DMS153 treated with DMSO at 0.1 percent for 48 hours (cell line): ENCODE results near the gene KCNK4.
A peak's percentile ranks its signal among the peaks of the same experiment; 100 is the strongest.
"Not testable (repeated sequence)": the region's sequence is repeated elsewhere in the genome, so short reads cannot be mapped to it uniquely, and the experiment has no call there.

Experiments
- DNase-seq: peaks from one replicate; lab custom pipeline; 2025; ENCODE audit not compliant: unreplicated experiment; lab: John Stamatoyannopoulos, UW

The KCNK4 gene

DNA sequence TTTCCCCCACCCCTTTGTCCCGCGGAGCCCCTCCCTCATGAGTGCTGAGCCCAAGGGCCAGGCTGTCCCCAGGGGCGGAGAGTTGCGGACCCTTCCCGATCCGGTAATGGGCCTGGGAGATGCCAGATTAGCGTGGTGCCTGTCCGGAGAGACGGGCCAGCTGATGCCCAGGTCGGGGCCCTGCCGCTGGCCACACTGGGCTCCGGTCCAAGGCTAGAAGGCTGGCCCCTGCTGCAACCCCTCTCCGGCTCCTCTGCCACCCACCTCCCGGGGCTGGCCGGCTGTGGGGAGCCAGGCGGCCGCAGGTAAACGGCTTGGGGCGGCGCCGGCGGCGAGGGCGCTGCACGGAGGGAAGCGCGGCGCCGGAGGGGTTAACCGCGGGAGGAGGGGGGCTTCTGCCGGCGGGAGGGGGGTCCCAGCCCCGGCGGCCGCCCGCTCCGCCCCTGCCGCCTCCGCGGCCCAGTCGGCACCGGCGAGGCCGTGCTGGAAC is at the start of gene KCNK4:
Gene KCNK4, plus strand, starts transcription at position 41 of the 490 bp plus-strand sequence. CDS start 1,717 bp downstream, outside the sequence.
- DNase-seq, result no peak

DNA sequence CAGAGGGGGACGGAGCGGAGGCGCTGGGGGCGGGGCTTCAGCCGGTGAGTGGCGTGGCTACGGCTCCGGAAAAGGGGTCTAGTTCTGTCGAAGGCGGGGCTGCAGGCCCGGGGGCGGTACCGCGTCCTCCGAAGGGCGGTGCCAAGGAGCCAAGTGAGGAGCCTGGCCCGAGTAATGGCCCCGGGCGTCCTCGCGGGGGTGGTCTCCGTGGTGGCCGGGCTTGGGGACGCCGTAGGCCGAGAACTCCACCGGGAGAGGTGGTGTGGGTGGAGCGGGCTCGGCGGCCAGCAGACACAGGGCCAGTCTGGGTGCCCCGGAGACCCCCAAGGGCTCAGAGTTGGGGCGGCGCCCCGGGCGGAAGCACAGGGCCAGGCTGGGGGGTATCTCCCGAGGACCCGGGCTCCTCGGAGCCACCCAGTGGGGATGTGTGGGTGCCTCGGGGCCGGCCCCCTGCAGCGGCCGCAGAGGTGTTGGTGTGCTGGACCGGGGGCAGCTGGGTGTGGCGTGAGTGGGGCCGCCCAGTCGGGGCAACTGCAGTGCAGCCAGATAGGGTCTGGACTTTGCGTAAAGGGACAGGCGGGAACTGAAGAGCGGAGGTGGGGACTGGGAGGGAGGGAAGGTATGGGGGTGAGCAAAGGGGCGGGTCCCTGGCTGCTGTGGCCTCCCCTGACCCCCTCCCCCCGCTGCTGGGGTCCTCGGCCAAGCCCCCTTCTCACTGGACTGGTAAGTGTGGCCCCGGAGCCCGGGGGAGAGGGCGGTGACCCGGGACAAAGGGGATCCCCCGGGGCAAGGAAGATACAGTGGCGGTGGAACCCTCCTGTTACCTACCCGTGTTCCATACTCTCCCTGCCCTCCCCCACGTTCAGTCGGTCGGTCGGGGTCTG is 49.4 kb upstream of the KCNK4 start:
- no peak for DNase-seq

DNA sequence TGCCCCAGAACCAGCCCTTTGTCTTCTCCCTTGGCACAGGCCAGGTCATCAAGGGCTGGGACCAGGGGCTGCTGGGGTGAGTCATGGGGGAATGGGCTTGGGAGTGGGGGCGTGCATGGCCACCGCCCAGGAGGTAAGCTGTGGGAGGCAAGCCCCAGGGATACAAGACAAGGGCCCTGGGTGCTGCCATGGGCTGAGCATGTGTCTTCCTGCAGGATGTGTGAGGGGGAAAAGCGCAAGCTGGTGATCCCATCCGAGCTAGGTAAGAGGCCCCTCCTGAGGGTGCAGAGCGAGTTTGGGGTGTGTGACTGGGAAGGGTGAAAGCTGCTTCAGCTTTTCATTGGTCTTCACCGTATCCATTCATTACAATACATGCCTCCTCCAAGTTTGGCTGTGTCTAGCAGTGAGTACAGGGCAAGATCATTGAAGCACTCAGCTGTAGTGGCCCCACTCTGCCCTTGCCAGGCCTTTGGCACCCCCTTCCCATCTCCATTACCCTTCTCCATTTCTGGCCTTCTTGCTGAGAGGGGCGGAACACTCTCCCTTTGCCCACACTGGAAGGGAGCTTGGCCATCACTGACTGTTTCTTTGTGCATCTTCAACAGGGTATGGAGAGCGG is 47.8 kb upstream of the KCNK4 start:
- no peak for DNase-seq

DNA sequence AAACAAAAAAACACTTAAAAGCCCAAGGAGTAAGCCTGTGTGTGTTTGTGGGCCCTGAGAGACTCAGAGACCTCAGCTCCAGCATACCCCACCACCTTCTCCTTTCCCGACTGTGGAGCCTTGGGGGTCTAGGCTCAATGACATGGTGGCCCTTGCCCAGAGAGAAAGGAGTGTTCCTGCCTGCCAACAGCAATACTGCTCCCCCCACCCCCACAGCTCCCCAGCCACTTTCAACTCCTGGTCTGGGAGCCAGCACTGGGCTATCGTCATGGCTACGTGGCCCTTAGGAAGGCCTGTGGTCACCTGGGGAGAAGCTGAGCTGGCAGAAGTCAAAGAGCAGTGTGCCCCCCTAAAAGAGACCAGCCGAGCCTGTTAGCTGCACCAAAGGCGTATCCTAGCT is 47.0 kb upstream of the KCNK4 start:
- no peak for DNase-seq

DNA sequence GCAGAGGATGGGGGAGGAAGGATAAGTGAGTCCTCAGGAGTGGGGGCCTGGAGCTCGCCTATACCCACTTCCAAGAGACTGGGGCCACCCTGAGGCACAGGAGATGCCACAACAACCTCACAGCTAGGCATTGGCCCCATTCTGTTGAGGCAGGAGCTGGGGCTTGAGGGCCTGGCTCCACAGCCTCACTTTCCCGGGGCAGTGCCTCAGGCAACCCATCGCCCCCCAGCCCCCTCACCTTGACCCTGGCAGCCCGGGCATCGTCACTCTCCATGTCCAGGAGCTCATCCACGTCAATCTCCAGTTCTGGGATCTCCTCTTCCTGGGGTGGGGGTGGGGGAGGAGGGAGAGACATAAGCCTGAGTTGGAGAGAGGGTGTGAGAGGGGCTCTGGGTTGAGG is 46.1 kb upstream of the KCNK4 start:
- no peak for DNase-seq

DNA sequence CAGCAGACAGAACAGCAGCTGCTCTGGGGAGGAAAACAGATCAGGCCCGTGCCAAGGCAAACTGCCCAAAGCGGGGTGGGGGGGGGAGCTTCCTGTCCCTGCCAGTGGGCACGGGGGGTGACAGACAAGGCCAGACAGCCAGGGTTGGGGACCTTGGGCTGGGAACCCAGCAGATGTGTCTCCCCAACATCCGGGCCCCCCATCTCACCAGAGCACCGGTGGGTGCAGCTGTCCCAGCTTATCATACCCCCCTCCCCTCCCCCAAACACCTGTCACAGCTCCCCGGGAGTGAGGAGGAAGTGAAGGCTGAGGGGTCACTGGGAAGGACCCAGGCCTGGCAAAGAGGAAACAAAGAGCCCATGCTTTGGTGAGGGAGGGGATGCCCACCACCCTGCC is 45.7 kb upstream of the KCNK4 start:
- no peak for DNase-seq

DNA sequence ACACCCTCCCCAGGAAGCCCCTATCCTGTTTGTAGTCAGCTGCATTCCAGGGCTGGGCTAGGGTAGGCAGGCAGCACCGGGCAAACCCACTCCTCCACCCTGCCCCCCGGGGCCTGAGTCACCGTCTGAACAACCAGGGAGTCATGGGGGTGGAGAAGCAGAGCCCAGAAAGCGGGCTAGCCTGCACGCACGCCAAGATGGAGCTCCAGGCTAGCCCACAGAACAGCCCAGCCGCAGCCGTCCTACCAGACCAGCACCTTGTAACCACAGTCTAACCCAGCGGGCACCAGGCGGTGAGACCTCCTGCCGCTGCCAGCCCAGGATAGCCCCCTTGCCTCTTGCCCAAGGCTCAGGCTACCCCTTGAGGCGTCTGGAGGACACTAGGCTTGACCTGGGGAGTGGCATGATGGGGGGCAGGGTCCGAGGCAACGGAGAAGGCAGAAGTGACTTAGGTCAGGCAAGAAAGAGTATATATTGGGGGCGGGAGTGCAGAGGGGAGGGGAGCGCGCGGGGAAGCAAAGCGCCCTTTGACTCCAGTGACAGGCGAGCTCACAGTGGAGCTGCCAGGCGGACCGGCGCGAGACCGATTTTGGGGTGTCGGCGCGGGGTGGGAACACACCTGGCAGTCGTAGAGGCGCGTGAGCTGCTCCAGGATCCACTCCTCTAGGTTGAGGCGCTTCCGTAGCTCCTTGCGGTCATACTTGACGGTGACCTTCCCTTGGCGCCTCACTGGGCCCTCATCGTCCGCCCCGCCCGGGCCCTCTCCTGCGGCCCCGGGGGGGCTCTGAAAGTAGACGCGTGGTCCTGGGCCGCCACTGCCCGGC is 45.1 kb upstream of the KCNK4 start:
- no peak for DNase-seq

DNA sequence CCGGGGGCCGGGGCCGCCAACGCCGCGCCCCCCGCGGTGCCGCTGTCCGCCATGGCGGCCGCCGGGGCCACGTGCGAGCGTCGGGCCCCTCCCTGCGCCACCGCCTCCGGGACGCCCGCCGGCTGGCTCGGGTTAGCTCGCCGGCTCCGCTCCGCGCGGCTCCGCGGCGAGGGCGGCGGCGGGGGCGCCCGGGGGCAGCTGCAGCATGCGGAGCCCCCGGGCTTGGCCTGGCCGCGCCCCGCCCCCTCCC is 44.6 kb upstream of the KCNK4 start:
- not testable (repeated sequence) for DNase-seq

DNA sequence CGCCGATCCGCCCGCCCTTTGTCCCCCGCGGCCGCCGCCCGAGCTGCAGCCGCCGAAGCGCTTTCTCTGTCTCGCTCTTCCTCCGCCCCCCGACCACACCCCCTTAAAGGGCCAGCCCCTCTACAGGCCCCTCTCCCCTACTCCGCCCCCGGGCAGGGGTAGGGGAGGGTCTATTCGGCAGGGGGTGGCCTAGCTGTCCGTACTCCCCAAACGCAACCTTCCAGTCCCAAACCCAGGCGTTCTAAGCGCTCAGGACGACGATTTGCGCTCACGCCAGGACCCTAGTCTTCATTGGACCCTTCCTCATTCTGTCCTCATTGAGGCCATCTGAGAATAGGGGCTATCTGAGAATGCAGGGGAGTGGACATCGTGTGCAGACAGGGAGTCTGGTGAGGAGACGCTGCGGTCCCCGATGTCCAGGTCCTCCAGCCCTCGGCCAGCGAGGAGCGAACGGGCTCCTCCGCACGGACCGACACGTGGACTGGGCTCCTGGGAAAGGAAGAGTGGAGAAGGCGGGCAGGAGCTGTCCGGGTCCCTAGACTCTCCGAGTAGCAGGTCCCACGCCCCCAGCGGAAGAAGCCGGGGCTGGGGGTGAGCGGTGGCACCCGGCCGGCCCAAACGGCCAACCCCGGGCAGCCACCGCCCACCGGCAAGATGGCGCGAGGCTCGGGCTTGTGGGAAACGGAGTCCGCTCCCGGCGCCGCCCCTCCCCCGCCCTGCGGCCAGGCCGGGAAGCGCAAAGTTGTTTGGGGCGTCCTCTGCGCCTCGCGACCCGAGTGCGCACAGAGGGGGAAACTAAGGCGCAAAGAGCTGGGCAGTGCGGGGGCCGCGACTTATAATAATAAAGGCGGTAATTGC is 44.0 kb upstream of the KCNK4 start, which contains the start of gene PPP1R14B:
Gene PPP1R14B, minus strand, starts transcription at position 73 of the 858 bp plus-strand sequence. CDS start 270 bp downstream, outside the sequence.
- DNase-seq, result peak; percentile 72

DNA sequence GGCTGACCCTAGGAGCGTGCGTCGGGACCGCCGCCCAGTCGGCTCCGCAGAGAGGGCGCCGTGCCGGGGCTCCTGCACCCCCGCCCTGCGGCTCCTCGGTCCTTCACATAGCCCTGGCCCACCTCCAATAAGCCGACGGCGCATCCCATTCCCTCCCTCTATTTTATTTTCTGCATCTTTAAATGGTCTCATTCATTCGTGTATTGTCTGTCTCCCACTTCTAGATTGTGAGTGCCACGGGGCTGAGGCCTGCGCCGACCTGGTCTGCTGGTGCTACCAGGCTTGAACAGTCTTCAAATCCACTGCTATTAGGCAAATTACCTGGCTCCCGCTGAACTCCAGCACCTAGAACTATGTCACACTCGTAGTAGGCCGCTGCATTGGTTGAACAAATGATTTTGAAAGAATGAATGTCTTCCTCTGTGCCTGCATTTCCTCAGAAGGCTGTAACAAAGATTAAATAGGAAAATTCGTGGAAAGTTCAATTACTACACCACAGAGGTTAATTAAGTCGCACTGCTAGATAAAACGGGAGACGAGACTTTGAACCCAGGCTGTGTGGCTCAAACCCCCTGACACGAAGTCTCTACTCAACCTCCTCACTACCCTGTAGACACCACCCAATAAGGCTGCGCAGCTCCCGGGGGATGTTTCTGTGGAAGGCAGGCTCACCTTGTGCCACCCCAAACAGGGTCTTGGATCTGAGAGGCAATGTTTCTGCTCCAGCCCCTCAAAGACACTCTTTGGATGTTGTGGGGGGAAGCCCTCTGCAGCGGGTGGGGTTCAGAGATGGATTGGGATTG is 43.2 kb upstream of the KCNK4 start:
- DNase-seq, result no peak

DNA sequence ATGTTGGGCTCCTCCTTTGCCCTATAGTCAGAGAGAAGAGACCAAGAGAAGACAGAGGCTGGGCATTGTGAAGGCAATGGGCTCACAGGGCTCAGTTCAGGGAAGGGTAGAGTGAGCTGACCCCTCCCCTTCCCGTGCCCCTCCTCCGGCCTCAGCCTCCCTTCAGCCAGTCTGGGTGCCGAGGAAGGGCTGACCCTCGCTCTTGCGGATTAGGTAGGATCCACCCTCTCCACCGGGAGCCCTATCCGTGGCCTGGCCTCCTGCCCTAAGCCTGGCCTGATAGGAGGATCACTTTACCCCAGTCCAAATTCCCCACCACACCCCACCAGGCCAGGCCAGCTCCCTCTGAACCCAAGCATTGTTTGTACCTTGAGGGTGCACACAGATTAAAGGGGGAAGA is 42.5 kb upstream of the KCNK4 start:
- DNase-seq, result no peak

DNA sequence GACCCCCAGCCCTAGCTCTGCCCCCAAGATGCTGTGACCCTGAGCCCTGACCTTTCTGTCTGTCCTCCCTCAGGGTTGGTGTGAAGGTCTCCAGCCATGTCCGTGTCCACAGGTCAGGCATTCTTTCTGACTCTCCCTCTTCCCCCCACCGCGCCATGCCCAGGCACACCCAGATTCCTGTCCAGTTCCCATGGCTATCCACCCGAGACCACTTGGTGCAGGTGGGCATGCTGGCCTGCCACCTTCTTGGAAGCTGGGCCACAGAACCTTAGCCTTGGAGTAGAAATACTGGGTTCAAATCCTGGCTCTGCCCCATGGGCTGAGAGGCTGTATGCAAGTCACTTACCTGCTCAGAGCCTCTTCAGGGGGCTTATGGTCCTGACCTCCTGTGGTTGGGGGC is 42.1 kb upstream of the KCNK4 start:
- no peak for DNase-seq

DNA sequence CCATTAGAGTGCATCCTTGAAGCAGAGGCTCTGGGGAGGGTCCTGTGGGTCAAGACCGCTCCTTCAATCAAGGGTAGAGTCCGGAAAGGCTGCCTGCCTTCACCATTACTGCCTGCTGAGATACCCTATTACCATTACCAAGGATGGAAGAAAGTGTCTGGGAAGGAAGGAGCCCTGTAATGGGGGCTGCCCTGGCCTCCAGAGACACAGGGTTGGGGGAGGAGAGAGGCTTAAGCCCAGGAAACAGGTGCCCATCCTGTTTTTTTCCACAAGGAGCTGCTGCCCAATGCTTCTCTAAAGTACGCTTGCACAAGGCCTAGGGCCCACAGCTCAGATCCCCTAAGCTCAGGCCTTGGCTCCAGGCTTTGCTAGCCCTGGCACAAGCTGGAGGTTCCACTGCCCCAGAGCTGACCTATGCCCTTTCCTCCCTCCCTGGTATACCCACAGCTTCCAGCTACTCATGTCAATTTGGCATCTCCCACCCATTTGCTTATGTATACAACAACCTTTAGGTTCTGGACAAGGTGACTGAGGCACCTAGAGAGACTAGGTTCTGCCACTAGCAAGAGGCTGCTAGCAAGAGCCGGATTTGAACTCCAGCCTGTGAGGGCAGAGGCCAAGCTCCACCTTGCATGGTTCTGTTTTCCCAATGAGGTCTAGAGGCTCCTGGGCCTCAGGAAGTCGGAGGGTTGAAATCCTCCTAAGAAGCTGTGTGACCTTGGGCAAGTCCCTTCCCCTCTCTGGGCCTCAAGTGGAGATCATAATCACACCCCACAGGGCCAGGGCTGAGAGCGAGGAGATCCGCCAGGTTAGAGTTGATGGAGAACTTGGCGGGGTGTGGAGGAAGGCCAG is 41.3 kb upstream of the KCNK4 start:
- DNase-seq, result no peak

DNA sequence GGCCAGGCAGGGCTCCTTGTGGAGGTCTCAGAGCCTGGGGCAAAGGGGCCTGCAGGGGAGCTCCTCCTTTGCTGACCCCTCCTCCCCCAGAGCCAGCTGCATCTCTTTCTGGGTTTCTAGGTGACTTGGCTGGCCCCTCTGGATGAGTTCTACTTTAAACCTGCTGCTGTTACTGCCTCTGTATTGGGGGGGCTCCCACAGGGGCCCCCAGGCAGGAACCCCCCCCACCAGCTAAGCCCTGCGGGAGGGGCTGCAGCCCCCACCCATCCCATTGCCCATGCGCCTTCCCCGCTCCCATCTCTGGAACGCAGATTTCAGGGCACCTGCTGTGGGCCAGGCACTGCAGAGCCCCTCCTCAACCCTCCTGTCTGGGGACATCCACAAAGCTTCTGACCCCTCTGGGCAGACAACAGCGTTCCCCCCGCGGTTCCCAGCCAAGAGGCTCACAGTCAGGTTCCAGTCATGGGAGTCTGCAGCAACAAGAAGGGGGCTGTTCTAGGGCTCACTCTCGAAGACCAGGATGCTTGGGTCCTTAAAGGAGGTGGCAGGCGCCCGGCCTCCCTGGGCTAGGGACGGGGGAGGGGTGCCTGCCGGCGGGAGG is 40.6 kb upstream of the KCNK4 start:
- DNase-seq, result no peak

DNA sequence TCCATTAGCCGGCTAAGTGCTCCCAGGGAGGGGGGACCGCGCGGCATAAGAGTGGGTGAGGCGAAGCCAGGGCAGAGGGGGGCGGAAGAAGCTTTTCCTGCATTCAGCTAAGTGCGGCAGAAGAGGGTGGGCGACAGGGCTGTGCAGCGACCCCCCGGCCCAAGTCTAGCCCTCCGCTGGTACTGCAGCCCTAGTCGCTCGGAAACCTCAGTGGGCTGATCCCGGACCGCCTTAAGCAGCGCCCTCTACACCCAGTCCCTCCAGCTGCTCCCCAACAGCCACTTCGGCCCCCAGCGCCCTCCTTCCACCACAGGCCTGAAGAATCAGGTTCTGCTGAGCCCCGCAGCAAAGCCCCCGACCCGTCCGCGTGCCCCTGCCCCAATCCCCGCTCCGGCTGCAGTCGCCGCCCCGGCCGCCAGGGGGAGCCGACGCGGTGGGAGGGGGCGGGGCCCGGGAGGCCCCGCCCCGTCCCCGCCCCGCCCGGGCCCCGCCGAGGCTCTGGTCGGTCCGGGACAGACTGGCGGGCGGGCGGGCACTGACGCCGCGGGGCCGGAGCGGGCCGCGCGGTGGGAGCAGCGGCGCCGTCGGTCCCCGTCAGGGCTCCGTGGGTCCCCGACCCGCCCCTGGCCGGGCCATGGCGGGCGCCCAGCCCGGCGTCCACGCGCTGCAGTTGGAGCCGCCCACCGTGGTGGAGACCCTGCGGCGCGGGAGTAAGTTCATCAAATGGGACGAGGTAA is 39.9 kb upstream of the KCNK4 start, which contains the start of gene PLCB3:
Gene PLCB3, plus strand, starts transcription at position 515 of the 737 bp plus-strand sequence. Its CDS starts 120 bp downstream, at position 635.
- no peak for DNase-seq

DNA sequence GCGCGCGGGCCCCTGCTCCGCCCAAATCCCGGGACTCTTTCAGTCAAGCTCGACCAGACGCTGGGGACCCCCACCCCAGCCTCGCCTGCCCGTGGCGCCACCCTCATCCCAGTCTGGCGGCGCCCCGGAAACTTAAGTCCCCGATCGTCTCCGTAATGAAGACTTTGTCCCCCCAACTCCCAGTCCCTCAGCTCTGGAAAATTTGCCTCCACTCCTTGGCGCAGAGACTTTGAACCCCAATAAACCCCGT is 39.4 kb upstream of the KCNK4 start:
- DNase-seq, result no peak

DNA sequence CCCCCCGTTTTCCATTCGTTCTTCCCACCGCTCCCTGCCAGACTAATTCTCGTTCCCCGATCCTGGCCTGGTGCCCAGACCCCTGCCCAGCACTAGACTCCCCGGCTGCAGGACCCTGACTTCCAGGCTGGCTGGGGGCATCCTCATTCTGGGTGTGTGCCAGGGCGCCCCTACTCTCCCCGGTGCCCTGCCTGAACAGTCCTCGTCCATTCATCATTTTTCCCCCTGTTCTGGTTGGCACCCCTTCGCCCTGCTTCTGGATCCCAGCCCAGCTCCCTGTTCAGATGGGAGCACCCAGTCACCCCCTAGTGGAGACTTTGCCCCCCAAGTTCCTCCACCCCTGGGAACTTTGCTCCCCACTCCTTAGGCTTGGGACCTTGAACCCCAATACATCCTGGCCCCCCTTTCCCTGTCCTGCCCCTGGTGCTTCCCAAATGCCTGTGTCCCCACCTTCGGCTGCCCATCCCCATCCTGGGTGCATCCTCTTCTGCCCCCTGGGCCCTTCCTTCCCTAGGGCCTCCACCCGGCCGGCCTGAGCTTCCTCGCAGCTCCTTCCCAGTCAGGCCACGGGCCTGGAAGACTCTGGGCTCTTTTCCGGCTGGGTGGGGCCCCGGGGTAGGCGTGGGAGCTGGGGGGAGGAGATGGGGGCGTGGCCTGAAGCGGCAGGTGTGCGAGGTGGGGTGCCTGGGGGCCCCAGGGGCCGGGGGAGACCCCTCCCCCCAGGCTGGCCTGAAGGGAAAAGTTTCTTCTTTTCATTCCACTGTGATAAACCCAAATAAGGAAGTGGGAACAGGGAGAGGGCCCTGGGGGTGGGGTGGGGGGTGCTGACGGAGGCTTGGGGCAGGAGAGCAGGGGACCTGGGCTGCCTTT is 38.9 kb upstream of the KCNK4 start:
- no peak for DNase-seq
